ENCODE results near the gene C1orf105.
"Not testable (repeated sequence)": the region's sequence is repeated elsewhere in the genome, so short reads cannot be mapped to it uniquely, and the experiment has no call there.

Gene C1orf105

DNA sequence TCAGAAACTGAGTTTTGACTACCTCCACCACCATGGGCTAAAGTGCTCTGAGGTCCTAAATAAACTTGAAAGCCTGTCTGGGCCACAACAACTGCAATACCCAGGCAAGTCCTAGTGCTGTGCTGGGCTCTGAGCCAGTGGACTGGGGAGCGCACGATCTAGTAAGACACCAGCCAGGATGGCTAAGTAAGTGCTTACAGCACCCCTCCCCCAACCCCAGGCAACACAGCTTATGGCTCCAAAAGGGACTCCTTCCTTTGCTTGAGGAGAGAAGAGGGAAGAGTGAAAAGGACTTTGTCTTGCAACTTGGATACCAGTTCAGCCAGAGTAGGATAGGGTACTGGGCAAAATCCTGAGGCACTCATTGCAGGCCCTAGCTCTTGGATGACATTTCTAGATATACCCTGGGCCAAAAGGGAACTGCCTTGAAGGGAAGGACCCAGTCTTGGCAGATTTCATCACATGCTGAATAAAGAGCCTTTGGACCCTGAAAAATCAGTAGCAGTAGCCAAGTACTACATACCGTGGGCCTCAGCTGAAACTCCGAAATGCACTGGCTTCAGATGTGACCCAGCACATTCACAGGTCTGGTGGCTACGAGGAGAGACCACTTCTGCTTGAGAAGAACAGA is 1.6 kb downstream of the C1orf105 start:
- intact Hi-C loops (cut with DNase I), result no loop called here
- DNase-seq, result peak in 6 of 10 donors; percentile 8 to 84 (median 34)

DNA sequence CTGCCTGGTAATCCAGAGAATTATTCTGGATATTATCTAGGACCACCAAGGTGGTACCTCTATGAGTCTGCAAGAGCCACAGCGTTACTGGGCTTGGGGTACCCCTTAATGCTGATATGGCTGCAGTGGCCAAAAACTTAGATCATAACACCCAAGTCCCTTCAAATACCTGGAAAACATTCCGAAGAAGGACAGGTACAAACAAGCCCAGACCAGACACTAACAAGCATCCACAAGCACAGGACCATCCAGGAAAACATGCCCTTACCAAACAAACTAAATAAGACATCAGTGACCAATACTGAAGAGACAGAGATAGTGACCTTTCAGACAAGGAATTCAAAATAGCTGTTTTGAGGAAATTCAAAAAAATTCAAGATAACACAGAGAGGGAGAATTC is 2.9 kb downstream of the C1orf105 start:
- intact Hi-C loops (cut with DNase I), result no loop called here
- no peak for DNase-seq

DNA sequence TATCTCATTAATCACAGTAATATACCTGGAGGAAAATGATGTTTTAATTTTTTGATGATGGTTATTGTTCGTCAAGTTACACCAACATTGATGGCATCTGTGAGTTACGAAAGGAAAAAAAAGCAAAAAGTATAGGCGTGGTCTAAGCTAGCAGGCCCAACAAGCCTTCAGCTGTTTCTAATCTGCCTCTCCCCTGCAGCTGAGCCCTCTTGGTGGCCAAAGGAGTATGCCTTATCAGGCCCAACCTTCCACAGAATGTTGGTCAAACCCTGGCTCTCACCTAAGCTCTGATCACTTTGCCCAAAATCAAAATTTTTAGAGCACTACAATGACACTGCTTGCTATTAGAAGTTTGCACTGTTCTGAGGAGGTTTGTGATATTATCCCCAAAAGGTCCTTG is 4.9 kb downstream of the C1orf105 start:
- intact Hi-C loops (cut with DNase I), result no loop called here
- no peak for DNase-seq

GRCh38 chr1:172427191-172427590 is 6.7 kb downstream of the C1orf105 start:
- intact Hi-C loops (cut with DNase I), result no loop called here

GRCh38 chr1:172429331-172430127 is 9.0 kb downstream of the C1orf105 start:
- intact Hi-C loops (cut with DNase I), result no loop called here
- DNase-seq, result peak in 2 of 10 donors; percentile 8 to 19

More at GRCh38 chr1:172427191-172427590, 6.7 kb downstream of the C1orf105 start:
- DNase-seq, result no peak

DNA sequence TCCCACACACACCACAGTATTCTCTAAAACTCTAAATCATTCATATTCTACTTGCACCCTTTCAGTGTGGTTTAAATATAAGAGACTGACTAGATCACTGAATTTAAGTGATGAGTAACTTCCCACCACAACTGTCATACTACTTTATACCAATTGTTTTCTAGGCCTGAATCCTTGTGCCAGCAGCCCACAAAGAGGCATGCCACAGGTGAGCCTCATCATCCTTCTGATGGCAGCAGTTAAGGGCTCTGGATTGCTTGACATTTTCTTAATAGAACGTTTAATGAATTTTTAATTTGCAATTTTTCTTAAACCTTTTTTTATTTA is 9.6 kb downstream of the C1orf105 start:
- no peak for DNase-seq
- intact Hi-C loops (cut with DNase I), result no loop called here

GRCh38 chr1:172431204-172431603 is 10.7 kb downstream of the C1orf105 start:
- DNase-seq, result no peak
- intact Hi-C loops (cut with DNase I), result no loop called here

DNA sequence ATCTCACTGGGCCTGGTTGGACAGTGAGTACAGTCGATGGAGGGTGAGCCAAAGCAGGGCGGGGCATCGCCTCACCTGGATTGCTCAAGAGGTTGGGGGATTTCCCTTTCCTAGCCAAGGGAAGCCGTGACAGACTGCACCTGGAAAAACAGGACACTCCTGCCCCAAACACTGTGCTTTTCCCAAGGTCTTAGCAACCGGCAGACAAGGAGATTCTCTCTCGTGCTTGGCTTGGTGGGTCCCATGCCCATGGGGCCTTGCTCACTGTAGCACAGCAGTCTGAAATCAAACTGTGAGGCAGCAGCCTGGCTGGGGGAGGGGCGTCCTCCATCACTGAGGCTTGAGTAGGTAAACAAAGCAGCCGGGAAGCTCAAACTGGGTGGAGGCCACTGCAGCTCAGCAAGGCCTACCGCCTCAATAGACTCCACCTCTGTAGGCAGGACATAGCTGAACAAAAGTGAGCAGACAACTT is 11.3 kb downstream of the C1orf105 start:
- intact Hi-C loops (cut with DNase I), result no loop called here
- DNase-seq, result no peak

DNA sequence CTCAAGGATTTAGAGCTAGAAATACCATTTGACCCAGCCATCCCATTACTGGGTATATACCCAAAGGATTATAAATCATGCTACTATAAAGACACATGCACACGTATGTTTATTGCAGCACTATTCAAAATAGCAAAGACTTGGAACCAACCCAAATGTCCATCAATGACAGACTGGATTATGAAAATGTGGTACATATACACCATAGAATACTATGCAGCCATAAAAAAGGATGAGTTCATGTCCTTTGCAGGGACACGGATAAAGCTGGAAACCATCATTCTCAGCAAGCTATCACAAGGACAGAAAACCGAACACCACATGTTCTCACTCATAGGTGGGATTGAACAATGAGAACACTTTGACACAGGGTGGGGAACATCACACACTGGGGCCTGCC is 16.7 kb downstream of the C1orf105 start:
- intact Hi-C loops (cut with DNase I), result not testable (repeated sequence)

GRCh38 chr1:172442404-172442803 is 21.9 kb downstream of the C1orf105 start:
- intact Hi-C loops (cut with DNase I), result no loop called here
- no peak for DNase-seq

More for the DNA sequence above, 16.7 kb downstream of the C1orf105 start:
- DNase-seq, result not testable (repeated sequence)

- intact Hi-C loops (cut with DNase I), result no loop called here
- DNase-seq, result no peak
Measured at GRCh38 chr1:172442843-172443565, 22.5 kb downstream of the C1orf105 start.

GRCh38 chr1:172443666-172444453 is 23.4 kb downstream of the C1orf105 start, which contains the start of gene PIGC:
PIGC (minus strand) TSS chr1:172444069; CDS start chr1:172442622, 1,447 bp downstream.
- DNase-seq, result peak; percentile 86 to 99 (median 92)
- intact Hi-C loops (cut with DNase I), result loop anchor here (1.0 to 2.0 kb wide), 2 partner anchors 89 to 442 kb away; partner anchors contain the start of gene SUCO

DNA sequence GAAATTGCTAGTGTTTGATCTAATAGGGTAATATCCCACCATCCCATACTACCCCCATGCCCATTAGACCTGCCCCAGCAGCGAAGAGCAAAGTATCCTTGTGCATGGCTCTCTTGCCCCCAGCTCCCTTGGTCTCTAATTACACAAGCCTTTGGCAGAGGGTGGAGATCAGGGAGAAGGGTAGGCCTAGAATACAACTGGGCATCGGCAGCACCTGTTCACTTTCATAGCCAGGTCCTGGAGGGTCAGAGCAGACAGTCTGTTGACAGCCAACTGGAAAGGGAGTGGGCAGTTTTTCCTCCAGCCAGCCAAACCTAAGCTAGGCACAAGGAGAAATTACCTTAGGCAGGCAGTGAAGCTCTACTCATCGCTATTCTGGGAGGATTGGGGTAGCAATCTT is 26.1 kb downstream of the C1orf105 start:
- intact Hi-C loops (cut with DNase I), result no loop called here
- DNase-seq, result no peak

DNA sequence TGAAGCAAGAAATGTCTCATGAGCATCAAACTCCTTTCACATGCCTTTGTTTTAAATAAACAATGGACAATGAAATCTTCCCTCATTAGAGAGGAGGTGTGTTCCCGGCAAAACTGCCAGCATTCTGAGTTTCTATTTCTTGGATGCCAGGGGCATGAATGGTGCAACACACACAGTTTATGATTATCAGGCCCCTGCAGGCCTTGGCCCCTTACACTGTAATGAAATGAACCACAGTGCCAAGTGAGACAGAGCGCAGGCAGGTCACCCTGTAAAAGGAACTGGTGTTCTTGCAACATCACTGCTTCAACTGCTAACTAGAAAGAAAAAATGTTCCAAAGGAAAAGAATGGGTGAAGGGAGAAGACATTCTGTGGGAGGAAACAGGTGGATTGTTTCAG is 27.2 kb downstream of the C1orf105 start:
- no peak for DNase-seq
- intact Hi-C loops (cut with DNase I), result no loop called here

DNA sequence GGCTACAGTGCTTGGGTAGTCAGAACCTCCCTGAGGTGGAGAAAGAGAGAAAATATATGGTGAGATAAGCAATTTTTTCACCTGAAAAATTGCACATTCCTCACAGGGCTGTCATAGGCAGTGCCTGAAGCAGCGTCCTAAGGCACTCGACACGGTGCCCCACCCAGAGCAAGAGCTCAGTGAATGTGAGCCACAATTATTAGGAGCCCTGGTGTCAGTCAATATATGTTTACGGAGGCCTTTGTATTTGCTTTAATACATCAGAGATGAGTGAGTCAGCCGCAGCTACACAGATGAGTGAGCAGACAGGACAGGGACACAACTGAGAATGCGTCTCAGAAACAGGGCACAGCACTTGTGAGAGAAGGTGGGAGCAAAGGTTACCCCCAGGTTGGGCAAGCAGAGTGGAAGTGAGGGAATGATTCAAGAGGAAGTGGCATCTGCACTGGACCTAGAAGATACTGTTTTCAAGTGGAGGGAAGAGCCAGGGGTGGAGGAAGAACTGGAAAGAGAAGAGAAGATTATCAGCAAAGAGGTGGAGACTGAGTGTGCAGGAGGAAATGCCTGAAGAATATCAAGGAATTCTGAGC is 28.6 kb downstream of the C1orf105 start:
- intact Hi-C loops (cut with DNase I), result no loop called here
- DNase-seq, result no peak

- intact Hi-C loops (cut with DNase I), result loop anchor here (5.0 kb wide), 1 partner anchor 267 kb away; no protein-coding TSS in a partner anchor
- DNase-seq, result peak in 5 of 10 donors; percentile 8 to 85 (median 30)
Measured at GRCh38 chr1:172449585-172450523, 29.4 kb downstream of the C1orf105 start.

- intact Hi-C loops (cut with DNase I), result loop anchor here (5.0 kb wide), 1 partner anchor 267 kb away; no protein-coding TSS in a partner anchor
- no peak for DNase-seq
Measured at GRCh38 chr1:172450524-172450885, 30.0 kb downstream of the C1orf105 start.

DNA sequence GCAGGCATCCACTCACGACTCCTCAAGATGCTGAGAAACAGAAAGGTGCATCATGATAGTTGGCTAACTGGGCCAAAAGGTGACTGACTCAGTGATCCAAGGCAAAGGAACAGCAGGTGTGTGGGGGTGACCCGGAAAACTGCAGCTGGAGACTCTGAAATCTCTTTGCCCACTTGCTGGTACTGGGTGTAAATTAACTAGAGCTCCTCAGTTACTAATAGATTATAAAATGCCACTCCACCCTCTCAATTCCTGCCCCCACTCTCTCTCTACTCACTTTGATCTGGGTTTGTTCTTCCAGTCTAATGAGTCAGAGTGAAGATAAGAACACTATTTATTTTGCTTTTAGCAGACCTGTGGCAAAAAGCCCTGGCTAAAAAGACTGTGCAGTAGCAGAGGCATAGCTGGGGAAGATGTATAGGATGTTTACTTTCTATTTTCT is 30.5 kb downstream of the C1orf105 start:
- intact Hi-C loops (cut with DNase I), result loop anchor here (5.0 kb wide), 1 partner anchor 266 kb away; no protein-coding TSS in a partner anchor
- DNase-seq, result no peak

Data from posterior cingulate gyrus (tissue), 11 donors.